HFFc6 (cell line): ENCODE data around the gene TBX15. TPM values are rescaled to one million over a fixed set of nuclear protein-coding genes. Genes with fewer than 3 reads are reported as not detected.

Source experiments
- DNase-seq: peaks from one replicate; pipeline ENCODE4 v3.0.0-alpha.2; 2018
- H3K27ac Mint-ChIP-seq: 2 replicates; pipeline ENCODE4 v1.8.0; 2020; ENCODE audit warnings: mild to moderate bottlenecking, mixed read lengths
- H3K27me3 Mint-ChIP-seq: 2 replicates; pipeline ENCODE4 v1.8.0; 2021; ENCODE audit warnings: mild to moderate bottlenecking, moderate library complexity, mixed read lengths; ENCODE audit not compliant: insufficient read depth
- H3K36me3 Mint-ChIP-seq: 2 replicates; pipeline ENCODE4 v1.8.0; 2021; ENCODE audit warnings: low read depth, mixed read lengths
- H3K4me1 Mint-ChIP-seq: 2 replicates; pipeline ENCODE4 v1.8.0; 2020; ENCODE audit warnings: low read depth, mixed read lengths
- H3K4me3 Mint-ChIP-seq: 2 replicates; pipeline ENCODE4 v1.8.0; 2020; ENCODE audit warnings: mild to moderate bottlenecking, moderate library complexity, mixed read lengths
- H3K9me3 Mint-ChIP-seq: 2 replicates; pipeline ENCODE4 v1.8.0; 2020; ENCODE audit warnings: mild to moderate bottlenecking, mixed read lengths
- total RNA-seq, 6 experiments: library from RNA; stranded (reverse); fragmentation: NEBNext Ultra II Directional; extraction: Animal tissue kit (Norgen Biotek cat#: 25700); gene quantifications; 2 replicates in 1 of 6; 3 replicates in 5 of 6; pipeline ENCODE4 v1.2.3, GENCODE V29; 2021
- TF ChIP-seq, protein P1 (sequence below): fragments of 200-600 bp; sonication (generic); IDR thresholded peaks from 2 replicates; pipeline ENCODE4 v1.5.0; 2021; ENCODE audit warnings: antibody characterized with exemption, mild to moderate bottlenecking

Gene TBX15
- total RNA-seq, 6 experiments from 2014 or later = 5.3 to 12.2 (median 10.0) TPM

GRCh38 chr1:118947003-118947765, 41.0 kb downstream of the TBX15 start:
- peaks cover 84% of the 10 kb centered on the region for H3K4me1 Mint-ChIP-seq
- peak overlapping the region; percentile 72 for H3K4me3 Mint-ChIP-seq
- H3K27me3 Mint-ChIP-seq = no peaks in the 10 kb centered on the region
- H3K9me3 Mint-ChIP-seq = no peaks in the 10 kb centered on the region
- DNase-seq = peak; percentile 64
- peak overlapping the region; percentile 89 for H3K27ac Mint-ChIP-seq
- TF ChIP-seq, protein P1, sequence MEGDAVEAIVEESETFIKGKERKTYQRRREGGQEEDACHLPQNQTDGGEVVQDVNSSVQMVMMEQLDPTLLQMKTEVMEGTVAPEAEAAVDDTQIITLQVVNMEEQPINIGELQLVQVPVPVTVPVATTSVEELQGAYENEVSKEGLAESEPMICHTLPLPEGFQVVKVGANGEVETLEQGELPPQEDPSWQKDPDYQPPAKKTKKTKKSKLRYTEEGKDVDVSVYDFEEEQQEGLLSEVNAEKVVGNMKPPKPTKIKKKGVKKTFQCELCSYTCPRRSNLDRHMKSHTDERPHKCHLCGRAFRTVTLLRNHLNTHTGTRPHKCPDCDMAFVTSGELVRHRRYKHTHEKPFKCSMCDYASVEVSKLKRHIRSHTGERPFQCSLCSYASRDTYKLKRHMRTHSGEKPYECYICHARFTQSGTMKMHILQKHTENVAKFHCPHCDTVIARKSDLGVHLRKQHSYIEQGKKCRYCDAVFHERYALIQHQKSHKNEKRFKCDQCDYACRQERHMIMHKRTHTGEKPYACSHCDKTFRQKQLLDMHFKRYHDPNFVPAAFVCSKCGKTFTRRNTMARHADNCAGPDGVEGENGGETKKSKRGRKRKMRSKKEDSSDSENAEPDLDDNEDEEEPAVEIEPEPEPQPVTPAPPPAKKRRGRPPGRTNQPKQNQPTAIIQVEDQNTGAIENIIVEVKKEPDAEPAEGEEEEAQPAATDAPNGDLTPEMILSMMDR = no peak
- peaks cover 23% of the 10 kb centered on the region; the same call in 1 of the 2 replicates for H3K36me3 Mint-ChIP-seq

GRCh38 chr1:118945489-118945888, 42.7 kb downstream of the TBX15 start:
- Mint-ChIP-seq H3K36me3 (peaks cover 18% of the 10 kb centered on the region; the same call in 1 of the 2 replicates), H3K9me3 (no peaks in the 10 kb centered on the region), H3K27me3 (no peaks in the 10 kb centered on the region), H3K4me1 (peaks cover 75% of the 10 kb centered on the region), H3K27ac (peak overlapping the region; percentile 55), H3K4me3 (peak overlapping the region; percentile 17; the same call in 1 of the 2 replicates)
- TF ChIP-seq, protein P1 = no peak; the same call in 1 of the 2 replicates
- peak; percentile 25 for DNase-seq

- no peak for DNase-seq
- no peaks in the 10 kb centered on the region for H3K9me3 Mint-ChIP-seq
- TF ChIP-seq, protein P1 = no peak
- peaks cover 15% of the 10 kb centered on the region; the same call in 1 of the 2 replicates for H3K36me3 Mint-ChIP-seq
- no peaks in the 10 kb centered on the region for H3K27me3 Mint-ChIP-seq
- H3K4me1 Mint-ChIP-seq = peaks cover 66% of the 10 kb centered on the region
- H3K27ac Mint-ChIP-seq = peak overlapping the region; percentile 63
- H3K4me3 Mint-ChIP-seq = peak overlapping the region; percentile 14; the same call in 1 of the 2 replicates
Measured at GRCh38 chr1:118944546-118944945, 43.6 kb downstream of the TBX15 start.

GRCh38 chr1:118944133-118944532, 44.0 kb downstream of the TBX15 start:
- H3K27ac Mint-ChIP-seq = peak overlapping the region; percentile 63
- H3K4me3 Mint-ChIP-seq = peak overlapping the region; percentile 14; the same call in 1 of the 2 replicates
- peaks cover 15% of the 10 kb centered on the region; the same call in 1 of the 2 replicates for H3K36me3 Mint-ChIP-seq
- peak; percentile 76 for DNase-seq
- H3K27me3 Mint-ChIP-seq = no peaks in the 10 kb centered on the region
- peaks cover 62% of the 10 kb centered on the region for H3K4me1 Mint-ChIP-seq
- TF ChIP-seq, protein P1 = no peak
- H3K9me3 Mint-ChIP-seq = no peaks in the 10 kb centered on the region

- TF ChIP-seq, protein P1 = no peak
- no peaks in the 10 kb centered on the region for H3K27me3 Mint-ChIP-seq
- no peak for DNase-seq
- peaks cover 31% of the 10 kb centered on the region for H3K4me1 Mint-ChIP-seq
- H3K36me3 Mint-ChIP-seq = peaks cover 15% of the 10 kb centered on the region; the same call in 1 of the 2 replicates
- H3K4me3 Mint-ChIP-seq = no peak overlapping the region
- H3K9me3 Mint-ChIP-seq = no peaks in the 10 kb centered on the region
- H3K27ac Mint-ChIP-seq = no peak overlapping the region
Measured at GRCh38 chr1:118940957-118941356, 47.2 kb downstream of the TBX15 start.
